ENCODE data around the gene ZDHHC20. TPM values are rescaled to one million over a fixed set of nuclear protein-coding genes. Genes with fewer than 3 reads are reported as not detected.

The ZDHHC20 gene
- polyA plus RNA-seq, 1 of the 3 experiments (the other 2 are of a cell fraction) = 8.7 TPM

DNA sequence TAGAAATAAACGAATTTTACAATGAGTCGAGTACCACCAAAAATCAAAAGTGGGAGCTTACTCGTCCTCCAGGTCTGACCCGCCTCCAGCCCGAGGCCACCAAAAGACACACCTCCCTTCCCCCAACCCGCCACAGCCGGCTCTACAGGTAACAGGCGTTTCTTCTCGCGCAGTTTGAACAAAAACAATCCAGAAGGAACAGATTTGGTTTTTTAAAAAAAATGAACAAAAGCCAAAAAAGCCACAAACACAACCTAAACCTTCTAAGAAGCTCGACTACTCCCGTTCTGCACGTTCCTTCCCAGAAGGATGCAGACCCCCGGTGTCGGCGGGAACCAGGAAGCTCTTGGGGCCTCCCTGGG, 671 bp downstream of the ZDHHC20 start:
- Histone ChIP-seq H3K9me3 (no peaks in the 10 kb centered on the region), H2AFZ (ENCODE audit: low read depth) (peak overlapping the region; percentile 93), H3K27me3 (ENCODE audit: insufficient read depth) (no peaks in the 10 kb centered on the region), H3K36me3 (replicated peaks in 1 of 2; ENCODE audit: control insufficient read depth in 1 of 2, insufficient read depth in 2 of 2, low read length in 1 of 2) (peaks cover 0 to 4% of the 10 kb centered on the region in 2 experiments), H3K4me1 (ENCODE audit: control insufficient read depth in 1 of 2, insufficient read depth in 2 of 2, low read depth in 1 of 2, low read length in 1 of 2) (peaks cover 2 to 7% of the 10 kb centered on the region in 2 experiments; a peak in 3 of 4 replicates), H3K4me3 (ENCODE audit: low read depth in 2 of 2, low read length in 1 of 2) (peak overlapping the region; percentile 95 to 97), H3K79me2 (ENCODE audit: insufficient read depth) (peaks cover 53% of the 10 kb centered on the region), H3K9ac (peak overlapping the region; percentile 88), H4K20me1 (ENCODE audit: insufficient read depth) (peaks cover 7% of the 10 kb centered on the region; the same call in 1 of the 2 replicates), H3K4me2 (peak overlapping the region; percentile 75), H3K9me2 (no peaks in the 10 kb centered on the region), H3K27ac (ENCODE audit: low read depth in 2 of 2, low read length in 1 of 2) (peak overlapping the region; percentile 72 to 89), H3F3A (replicated peaks; ENCODE audit: insufficient read depth) (peaks cover 7% of the 10 kb centered on the region)
- WGBS (ENCODE audit: low lambda C conversion rate) = under 1% methylated on average over 16 of the region's 16 CpGs
- TF ChIP-seq, protein P1, sequence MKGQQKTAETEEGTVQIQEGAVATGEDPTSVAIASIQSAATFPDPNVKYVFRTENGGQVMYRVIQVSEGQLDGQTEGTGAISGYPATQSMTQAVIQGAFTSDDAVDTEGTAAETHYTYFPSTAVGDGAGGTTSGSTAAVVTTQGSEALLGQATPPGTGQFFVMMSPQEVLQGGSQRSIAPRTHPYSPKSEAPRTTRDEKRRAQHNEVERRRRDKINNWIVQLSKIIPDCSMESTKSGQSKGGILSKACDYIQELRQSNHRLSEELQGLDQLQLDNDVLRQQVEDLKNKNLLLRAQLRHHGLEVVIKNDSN (IDR thresholded peaks at IDR 0.05; ENCODE audit: borderline replicate concordance, low read depth) = no peak
- 0 out of 2 replicates have a peak, but pooled peaks have one; percentile 10 for TF ChIP-seq MXI1 (IDR thresholded peaks at IDR 0.05; ENCODE audit: low read depth, low read length)
- no peak for TF ChIP-seq EP300 (IDR thresholded peaks at IDR 0.05; ENCODE audit: borderline replicate concordance in 1 of 2, low read depth in 1 of 2, low read length in 1 of 2)
- TF ChIP-seq CHD2 (IDR thresholded peaks at IDR 0.05; ENCODE audit: low read length, partially characterized antibody) = peak; percentile 15
- ChIA-PET POLR2A (interaction anchor here (0.7 kb wide), 1 partner anchor 13 kb away, joined by 3 read pairs; no protein-coding TSS in a partner anchor), CTCF (interaction anchor here (0.7 to 3.8 kb wide), 4 partner anchors 9 to 166 kb away, joined by 3 to 15 read pairs (median 5); no protein-coding TSS in a partner anchor)
- peak; percentile 65 for DNase-seq

DNA sequence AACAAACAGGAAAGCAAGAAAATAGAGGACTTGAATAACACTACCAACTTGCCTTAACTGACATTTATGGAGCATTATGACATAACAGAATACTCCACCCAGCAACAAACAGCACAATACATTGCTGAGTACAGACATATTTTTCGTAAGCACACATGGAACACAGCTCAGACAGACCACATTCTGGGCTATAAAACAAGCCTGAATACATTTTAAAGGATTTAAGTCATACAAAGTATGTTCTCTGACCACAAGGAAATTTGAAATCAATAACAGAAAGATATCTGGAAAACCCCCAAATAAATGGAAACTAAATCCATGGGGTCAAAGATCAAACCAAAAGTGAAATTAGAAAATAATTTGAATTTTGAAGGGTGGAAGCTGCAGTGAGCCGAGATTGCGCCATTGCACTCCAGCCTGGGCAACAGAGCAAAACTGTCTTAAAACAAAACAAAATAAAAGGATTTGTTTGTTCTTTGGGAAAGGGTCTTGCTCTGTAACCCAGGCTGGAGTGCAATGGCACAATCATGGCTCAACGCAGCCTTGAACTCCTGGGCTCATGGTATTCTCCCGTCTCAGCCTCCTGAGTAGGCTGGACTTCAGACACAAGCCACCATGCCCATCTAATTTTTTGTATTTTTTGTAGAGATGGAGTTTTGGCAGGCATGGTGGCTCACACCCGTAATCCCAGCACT, 5.6 kb downstream of the ZDHHC20 start:
- ChIA-PET POLR2A (no interaction called here), CTCF (no interaction called here)
- TF ChIP-seq, protein P2, sequence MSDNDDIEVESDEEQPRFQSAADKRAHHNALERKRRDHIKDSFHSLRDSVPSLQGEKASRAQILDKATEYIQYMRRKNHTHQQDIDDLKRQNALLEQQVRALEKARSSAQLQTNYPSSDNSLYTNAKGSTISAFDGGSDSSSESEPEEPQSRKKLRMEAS (IDR thresholded peaks at IDR 0.05; ENCODE audit: low read depth) = no peak
- TF ChIP-seq, protein P1 (IDR thresholded peaks at IDR 0.05; ENCODE audit: borderline replicate concordance, low read depth) = no peak
- no peak for TF ChIP-seq EZH2phosphoT487 (IDR thresholded peaks at IDR 0.05; ENCODE audit: borderline replicate concordance, low read depth)
- TF ChIP-seq TEAD4 (IDR thresholded peaks at IDR 0.05; ENCODE audit: borderline replicate concordance, insufficient read depth) = no peak
- no peak for TF ChIP-seq NFIC (IDR thresholded peaks at IDR 0.05; ENCODE audit: borderline replicate concordance)
- no peak for TF ChIP-seq RAD21 (IDR thresholded peaks at IDR 0.05; ENCODE audit: low read length)
- TF ChIP-seq, protein P3, sequence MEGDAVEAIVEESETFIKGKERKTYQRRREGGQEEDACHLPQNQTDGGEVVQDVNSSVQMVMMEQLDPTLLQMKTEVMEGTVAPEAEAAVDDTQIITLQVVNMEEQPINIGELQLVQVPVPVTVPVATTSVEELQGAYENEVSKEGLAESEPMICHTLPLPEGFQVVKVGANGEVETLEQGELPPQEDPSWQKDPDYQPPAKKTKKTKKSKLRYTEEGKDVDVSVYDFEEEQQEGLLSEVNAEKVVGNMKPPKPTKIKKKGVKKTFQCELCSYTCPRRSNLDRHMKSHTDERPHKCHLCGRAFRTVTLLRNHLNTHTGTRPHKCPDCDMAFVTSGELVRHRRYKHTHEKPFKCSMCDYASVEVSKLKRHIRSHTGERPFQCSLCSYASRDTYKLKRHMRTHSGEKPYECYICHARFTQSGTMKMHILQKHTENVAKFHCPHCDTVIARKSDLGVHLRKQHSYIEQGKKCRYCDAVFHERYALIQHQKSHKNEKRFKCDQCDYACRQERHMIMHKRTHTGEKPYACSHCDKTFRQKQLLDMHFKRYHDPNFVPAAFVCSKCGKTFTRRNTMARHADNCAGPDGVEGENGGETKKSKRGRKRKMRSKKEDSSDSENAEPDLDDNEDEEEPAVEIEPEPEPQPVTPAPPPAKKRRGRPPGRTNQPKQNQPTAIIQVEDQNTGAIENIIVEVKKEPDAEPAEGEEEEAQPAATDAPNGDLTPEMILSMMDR (IDR thresholded peaks at IDR 0.05) = no peak
- no peak for TF ChIP-seq TAF1 (IDR thresholded peaks at IDR 0.05; ENCODE audit: borderline replicate concordance, low read depth, low read length)
- no peak for TF ChIP-seq FOXM1 (IDR thresholded peaks at IDR 0.05; ENCODE audit: low read depth)
- TF ChIP-seq, protein P4, sequence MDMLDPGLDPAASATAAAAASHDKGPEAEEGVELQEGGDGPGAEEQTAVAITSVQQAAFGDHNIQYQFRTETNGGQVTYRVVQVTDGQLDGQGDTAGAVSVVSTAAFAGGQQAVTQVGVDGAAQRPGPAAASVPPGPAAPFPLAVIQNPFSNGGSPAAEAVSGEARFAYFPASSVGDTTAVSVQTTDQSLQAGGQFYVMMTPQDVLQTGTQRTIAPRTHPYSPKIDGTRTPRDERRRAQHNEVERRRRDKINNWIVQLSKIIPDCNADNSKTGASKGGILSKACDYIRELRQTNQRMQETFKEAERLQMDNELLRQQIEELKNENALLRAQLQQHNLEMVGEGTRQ (IDR thresholded peaks at IDR 0.05; ENCODE audit: borderline replicate concordance, low read depth, low read length) = no peak
- no peak for TF ChIP-seq POLR2AphosphoS5 (IDR thresholded peaks at IDR 0.05; ENCODE audit: low read depth, low read length)
- TF ChIP-seq MEF2A (IDR thresholded peaks at IDR 0.05; ENCODE audit: borderline replicate concordance, low read depth) = no peak
- TF ChIP-seq, protein P5, sequence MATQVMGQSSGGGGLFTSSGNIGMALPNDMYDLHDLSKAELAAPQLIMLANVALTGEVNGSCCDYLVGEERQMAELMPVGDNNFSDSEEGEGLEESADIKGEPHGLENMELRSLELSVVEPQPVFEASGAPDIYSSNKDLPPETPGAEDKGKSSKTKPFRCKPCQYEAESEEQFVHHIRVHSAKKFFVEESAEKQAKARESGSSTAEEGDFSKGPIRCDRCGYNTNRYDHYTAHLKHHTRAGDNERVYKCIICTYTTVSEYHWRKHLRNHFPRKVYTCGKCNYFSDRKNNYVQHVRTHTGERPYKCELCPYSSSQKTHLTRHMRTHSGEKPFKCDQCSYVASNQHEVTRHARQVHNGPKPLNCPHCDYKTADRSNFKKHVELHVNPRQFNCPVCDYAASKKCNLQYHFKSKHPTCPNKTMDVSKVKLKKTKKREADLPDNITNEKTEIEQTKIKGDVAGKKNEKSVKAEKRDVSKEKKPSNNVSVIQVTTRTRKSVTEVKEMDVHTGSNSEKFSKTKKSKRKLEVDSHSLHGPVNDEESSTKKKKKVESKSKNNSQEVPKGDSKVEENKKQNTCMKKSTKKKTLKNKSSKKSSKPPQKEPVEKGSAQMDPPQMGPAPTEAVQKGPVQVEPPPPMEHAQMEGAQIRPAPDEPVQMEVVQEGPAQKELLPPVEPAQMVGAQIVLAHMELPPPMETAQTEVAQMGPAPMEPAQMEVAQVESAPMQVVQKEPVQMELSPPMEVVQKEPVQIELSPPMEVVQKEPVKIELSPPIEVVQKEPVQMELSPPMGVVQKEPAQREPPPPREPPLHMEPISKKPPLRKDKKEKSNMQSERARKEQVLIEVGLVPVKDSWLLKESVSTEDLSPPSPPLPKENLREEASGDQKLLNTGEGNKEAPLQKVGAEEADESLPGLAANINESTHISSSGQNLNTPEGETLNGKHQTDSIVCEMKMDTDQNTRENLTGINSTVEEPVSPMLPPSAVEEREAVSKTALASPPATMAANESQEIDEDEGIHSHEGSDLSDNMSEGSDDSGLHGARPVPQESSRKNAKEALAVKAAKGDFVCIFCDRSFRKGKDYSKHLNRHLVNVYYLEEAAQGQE (IDR thresholded peaks at IDR 0.05; ENCODE audit: low read depth, low read length) = no peak
- TF ChIP-seq FOSL2 (IDR thresholded peaks at IDR 0.05; ENCODE audit: borderline replicate concordance, low read depth) = no peak

More for the DNA sequence above, 5.6 kb downstream of the ZDHHC20 start:
- no peak overlapping the region for H2AFZ ChIP-seq (ENCODE audit: low read depth)
- WGBS (ENCODE audit: low lambda C conversion rate) = 94% methylated on average over 6 of the region's 6 CpGs
- H3K27ac ChIP-seq (ENCODE audit: low read depth in 2 of 2, low read length in 1 of 2) = no peak overlapping the region
- H3K27me3 ChIP-seq (ENCODE audit: insufficient read depth) = no peaks in the 10 kb centered on the region
- no peaks in the 10 kb centered on the region for H3F3A ChIP-seq (replicated peaks; ENCODE audit: insufficient read depth)
- no peak for DNase-seq
- H3K4me3 ChIP-seq (ENCODE audit: low read depth in 2 of 2, low read length in 1 of 2) = no peak overlapping the region
- H3K79me2 ChIP-seq (ENCODE audit: insufficient read depth) = peaks cover 94% of the 10 kb centered on the region
- H4K20me1 ChIP-seq (ENCODE audit: insufficient read depth) = peaks cover 7% of the 10 kb centered on the region; the same call in 1 of the 2 replicates
- no peak overlapping the region for H3K4me2 ChIP-seq
- H3K9me2 ChIP-seq = no peaks in the 10 kb centered on the region
- no peak overlapping the region for H3K9ac ChIP-seq
- H3K36me3 ChIP-seq (replicated peaks in 1 of 2; ENCODE audit: control insufficient read depth in 1 of 2, insufficient read depth in 2 of 2, low read length in 1 of 2) = peaks cover 0 to 4% of the 10 kb centered on the region in 2 experiments
- peaks cover 2 to 7% of the 10 kb centered on the region in 2 experiments; a peak in 2 of 4 replicates for H3K4me1 ChIP-seq (ENCODE audit: control insufficient read depth in 1 of 2, insufficient read depth in 2 of 2, low read depth in 1 of 2, low read length in 1 of 2)
- peaks cover 7% of the 10 kb centered on the region; the same call in 1 of the 2 replicates for H3K9me3 ChIP-seq
